ENCODE data around the gene EDARADD. TPM values are rescaled to one million over a fixed set of nuclear protein-coding genes. Genes with fewer than 3 reads are reported as not detected.
"Not testable (repeated sequence)": the region's sequence is repeated elsewhere in the genome, so short reads cannot be mapped to it uniquely, and the experiment has no call there.

EDARADD gene
- polyA plus RNA-seq, 4 donors: 7.3 to 8.7 (median 7.6) TPM

GRCh38 chr1:236426215-236426614 lies 32.1 kb downstream of the EDARADD start:
- DNase-seq (ENCODE audit: low read depth in 4 of 4, low spot score in 3 of 4): no peak

GRCh38 chr1:236429715-236430274 lies 35.7 kb downstream of the EDARADD start:
- DNase-seq (ENCODE audit: low read depth in 4 of 4, low spot score in 3 of 4): no peak

DNA sequence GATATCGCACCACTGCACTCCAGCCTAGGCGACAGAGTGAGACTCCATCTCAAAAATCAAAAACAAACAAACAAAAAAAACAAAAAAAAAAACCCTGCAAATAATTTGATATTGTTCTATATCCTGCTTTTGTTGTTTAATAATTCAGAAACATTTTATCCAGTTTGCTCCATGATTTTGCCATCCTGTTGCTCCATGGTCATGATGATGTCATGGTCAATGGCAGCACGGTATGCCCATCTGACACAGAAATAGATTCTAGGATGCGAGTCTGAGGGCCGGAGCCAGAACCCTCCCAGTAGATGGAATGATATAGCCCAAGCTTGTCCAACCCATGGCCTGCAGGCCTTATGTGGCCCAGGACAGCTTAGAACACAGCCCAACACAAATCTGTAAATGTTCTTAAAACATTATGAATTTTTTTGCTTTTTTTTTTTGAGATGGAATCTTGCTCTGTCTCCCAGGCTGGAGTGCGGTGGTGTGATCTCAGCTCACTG lies 39.8 kb downstream of the EDARADD start:
- DNase-seq (ENCODE audit: low read depth in 4 of 4, low spot score in 3 of 4): no peak

- DNase-seq (ENCODE audit: low read depth in 4 of 4, low spot score in 3 of 4): no peak
Measured at GRCh38 chr1:236438614-236439013, 44.5 kb downstream of the EDARADD start.

GRCh38 chr1:236440373-236440772 lies 46.3 kb downstream of the EDARADD start:
- DNase-seq (ENCODE audit: low read depth in 4 of 4, low spot score in 3 of 4): no peak

GRCh38 chr1:236450779-236451178 lies 56.7 kb downstream of the EDARADD start:
- DNase-seq (ENCODE audit: low read depth in 4 of 4, low spot score in 3 of 4): no peak

DNA sequence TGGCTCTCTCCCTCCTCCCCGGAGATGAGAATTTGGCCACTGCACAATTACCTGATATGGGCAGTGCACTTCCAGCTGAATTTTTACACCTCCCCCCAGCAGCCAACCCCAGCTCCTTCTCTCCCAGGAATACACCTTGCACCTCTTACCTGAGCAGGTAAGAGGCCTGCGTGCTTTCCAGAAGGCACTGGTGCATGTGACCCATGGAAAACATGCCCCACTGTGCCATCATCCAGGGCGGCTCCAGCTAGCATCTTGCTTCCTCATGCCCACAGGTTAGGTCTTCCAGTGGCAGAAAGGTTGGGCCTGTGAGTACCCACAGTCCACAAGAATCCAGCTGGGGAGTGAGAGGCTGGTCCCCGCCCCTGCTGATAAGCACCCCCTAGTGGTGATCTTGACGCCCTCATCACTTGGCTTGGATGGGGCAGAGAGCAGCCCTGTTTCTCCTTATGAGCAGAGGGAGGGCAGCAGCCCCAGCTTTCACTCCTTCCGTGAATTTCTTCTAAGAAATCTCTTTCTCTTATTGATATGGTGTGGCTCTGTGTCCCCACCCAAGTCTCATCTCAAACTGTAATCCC lies 57.8 kb downstream of the EDARADD start:
- no peak for DNase-seq (ENCODE audit: low read depth in 4 of 4, low spot score in 3 of 4)

DNA sequence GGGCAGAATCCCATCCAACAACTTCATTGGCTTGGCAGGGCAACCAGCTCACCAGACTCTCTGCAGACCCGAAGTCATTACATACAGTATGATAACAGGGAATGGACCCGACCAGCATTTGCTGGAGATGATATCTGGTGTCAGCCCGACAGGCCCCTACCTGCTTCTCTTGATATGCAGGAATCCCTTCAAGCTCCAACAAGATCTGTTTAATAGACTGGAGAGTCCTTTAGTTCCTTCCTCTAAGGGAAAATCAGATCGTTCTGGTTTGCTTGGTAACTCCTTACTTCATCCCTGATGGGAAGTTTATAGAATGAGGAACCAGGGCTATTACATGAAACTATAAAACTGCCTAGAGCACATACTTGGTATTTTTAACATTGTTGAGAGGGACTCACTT lies 61.2 kb downstream of the EDARADD start:
- no peak for DNase-seq (ENCODE audit: low read depth in 4 of 4, low spot score in 3 of 4)

DNA sequence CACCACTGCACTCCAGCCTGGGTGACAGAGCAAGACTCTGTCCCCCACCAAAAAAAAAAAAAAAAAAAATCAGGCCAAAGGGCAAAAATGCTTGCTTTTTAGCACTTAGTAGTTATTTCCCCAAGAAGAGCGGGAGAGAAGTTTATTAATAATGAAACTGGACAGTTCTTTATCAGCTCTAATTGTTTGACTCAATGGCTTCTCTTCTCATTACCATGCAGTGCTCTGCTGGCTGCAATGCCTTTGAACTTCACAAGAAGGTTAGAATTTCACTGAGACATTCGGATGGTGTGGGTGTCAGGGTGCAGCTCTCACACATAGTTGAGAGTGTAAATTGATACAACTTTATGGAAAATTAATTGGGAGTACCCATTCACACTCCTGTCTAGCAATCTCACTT lies 63.7 kb downstream of the EDARADD start:
- no peak for DNase-seq (ENCODE audit: low read depth in 4 of 4, low spot score in 3 of 4)

DNA sequence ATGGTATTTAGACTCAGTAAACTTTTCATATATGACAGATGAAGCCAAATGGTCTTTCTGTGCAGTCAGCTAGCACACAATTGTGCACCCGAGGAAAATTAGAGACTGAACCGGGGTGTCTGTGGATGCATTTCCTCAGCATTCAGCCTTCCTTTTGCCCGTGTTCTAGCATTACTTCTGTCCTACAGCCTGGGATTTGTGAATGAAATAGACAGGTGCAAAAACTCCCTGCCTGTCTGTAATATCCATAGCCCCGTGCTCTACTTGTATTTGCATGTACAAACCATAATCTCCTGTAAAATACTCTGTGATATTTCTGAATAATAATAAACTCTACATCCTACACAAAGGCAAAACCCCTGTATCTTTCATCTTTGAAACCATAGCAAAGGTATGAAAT lies 64.9 kb downstream of the EDARADD start:
- no peak for DNase-seq (ENCODE audit: low read depth in 4 of 4, low spot score in 3 of 4)

DNA sequence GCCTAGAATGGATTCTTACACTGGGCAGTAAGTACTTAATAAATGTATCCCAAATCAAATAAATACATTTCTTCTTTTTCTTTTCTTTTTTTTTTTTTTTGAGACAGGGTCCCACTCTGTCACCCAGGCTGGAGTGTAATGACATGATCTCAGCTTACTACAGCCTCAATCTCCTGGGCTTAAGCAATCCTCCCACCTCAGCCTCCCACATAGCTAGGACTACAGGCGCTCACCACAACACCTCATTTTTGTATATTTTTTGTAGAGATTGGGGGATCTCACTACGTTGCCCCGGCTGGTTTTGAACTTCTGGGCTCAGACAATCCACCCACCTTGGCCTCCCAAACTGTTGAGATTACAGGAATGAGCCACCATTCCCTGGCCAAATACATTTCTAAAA lies 66.0 kb downstream of the EDARADD start:
- DNase-seq (ENCODE audit: low read depth in 4 of 4, low spot score in 3 of 4): no peak

DNA sequence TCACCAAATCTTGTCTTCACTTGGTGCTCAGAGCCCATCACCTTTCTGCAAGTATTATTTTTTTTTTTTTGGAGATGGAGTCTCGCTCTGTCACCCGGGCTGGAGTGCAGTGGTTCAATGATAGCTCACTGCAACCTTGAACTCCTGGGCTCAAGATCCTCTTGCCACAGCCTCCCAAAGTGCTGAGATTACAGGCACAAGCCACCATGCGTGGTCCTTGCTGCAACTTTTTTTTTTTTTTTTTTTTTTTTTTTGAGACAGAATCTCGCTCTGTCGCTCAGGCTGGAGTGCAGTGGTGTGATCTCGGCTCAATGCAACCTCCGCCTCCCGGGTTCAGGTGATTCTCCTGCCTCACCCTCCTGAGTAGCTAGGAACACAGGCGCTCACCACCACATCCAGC lies 70.1 kb downstream of the EDARADD start:
- DNase-seq (ENCODE audit: low read depth in 4 of 4, low spot score in 3 of 4): not testable (repeated sequence)

DNA sequence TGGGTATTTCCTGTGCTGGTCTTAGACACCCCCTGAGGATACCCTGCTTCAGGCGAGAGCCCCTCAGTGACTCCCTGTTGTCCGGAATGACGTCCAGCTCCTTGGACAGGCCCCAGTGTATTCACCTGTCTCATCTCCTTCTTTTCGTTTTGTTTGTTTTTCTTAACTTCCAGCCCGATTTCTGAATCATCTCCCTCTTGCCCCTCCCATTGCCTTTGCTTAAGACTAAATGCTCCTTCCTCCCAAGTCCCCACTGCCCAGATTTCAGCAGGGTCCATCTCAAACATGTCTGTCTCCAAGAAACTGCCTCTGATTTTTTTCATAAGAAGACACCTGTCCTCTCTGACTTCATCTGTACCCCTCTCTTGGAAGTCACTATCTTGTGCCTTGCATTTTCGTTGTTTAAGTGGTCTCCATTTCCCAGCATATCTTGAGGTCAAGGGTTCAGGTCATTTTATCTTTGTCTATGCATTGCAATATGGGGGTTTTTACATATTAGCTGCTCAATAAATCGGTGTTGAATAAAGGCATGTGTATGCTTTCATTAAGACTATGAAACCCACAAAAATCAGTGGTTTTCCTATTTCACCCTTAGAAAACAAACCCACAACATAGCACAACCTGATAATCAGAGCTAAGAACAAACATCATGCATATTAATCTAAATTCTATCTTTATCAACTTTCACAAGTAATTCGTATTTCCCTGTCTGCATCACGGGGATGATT lies 71.3 kb downstream of the EDARADD start:
- no peak for DNase-seq (ENCODE audit: low read depth in 4 of 4, low spot score in 3 of 4)

DNA sequence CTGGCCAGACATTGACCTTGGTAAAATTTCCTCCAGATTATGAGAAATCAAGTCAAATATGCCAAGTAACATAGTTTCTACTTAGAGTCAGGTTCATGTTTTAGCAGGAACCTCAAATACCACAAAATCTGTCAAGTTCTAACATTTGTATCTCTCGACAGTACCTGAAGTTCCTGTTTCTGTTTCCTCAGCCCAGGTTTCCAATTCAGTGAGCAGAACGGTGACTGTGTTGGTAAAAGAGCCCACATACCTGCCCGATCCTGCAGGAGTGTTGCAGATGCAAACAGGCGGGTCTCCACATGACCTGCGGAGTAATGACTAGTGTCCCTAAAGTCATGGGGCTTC lies 71.8 kb downstream of the EDARADD start:
- DNase-seq (ENCODE audit: low read depth in 4 of 4, low spot score in 3 of 4): no peak

GRCh38 chr1:236467327-236467641 lies 73.2 kb downstream of the EDARADD start:
- no peak for DNase-seq (ENCODE audit: low read depth in 4 of 4, low spot score in 3 of 4)

DNA sequence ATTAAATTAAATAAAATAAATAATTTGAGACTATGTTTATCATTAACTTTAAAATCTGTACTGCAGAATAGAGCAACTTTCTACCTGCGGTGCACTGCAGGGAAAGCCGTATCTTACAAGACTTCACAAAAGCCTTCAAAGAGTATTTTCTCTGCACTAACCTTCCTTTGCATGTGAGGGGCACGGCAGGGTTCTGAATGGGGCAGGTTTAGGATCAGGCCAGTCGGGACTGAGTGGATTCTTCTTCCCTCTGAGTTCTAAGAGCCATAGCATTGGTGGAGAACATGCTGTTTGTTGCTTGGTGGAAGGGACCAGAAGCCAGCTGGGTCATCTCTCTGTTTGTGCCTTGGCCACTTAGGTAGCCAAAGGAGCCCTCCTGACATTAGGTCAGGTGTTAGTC lies 74.5 kb downstream of the EDARADD start:
- DNase-seq (ENCODE audit: low read depth in 4 of 4, low spot score in 3 of 4): no peak

- DNase-seq (ENCODE audit: low read depth in 4 of 4, low spot score in 3 of 4): no peak
Measured at GRCh38 chr1:236469466-236469865, 75.4 kb downstream of the EDARADD start.

DNA sequence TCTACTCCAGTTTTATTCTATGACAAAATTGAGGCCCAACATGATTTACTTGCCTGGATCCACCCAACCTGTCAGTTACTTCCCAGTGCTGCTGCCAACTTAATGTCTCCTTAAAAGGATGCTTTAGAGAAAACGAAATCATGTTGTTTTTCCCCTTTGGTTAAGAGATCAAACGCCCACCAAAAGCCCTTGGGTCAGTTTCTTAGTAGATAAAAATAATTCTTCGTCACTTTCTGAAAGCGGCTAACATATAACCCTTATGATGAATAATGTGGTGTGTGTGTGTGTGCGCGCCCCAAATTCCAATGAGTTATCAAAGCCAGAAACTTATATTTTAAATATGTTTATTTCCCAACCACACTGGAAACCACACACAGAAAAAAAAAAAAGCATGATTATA lies 77.0 kb downstream of the EDARADD start:
- no peak for DNase-seq (ENCODE audit: low read depth in 4 of 4, low spot score in 3 of 4)

- DNase-seq (ENCODE audit: low read depth in 4 of 4, low spot score in 3 of 4): no peak
Measured at GRCh38 chr1:236471653-236472052, 77.6 kb downstream of the EDARADD start.

- DNase-seq (ENCODE audit: low read depth in 4 of 4, low spot score in 3 of 4): no peak
Measured at GRCh38 chr1:236472850-236473788, 79.0 kb downstream of the EDARADD start.

- no peak for DNase-seq (ENCODE audit: low read depth in 4 of 4, low spot score in 3 of 4)
Measured at GRCh38 chr1:236476019-236476418, 81.9 kb downstream of the EDARADD start.

Data from right renal pelvis (tissue), 4 donors.